Activated CD4-positive, alpha-beta T cell treated with anti-CD3 and anti-CD28 coated beads for 48 hours (primary cell): ENCODE results near the gene SPON2.

Experiments
- DNase-seq: peaks from one replicate; pipeline ENCODE4 v3.0.0-alpha.2; 2020

The SPON2 gene

DNA sequence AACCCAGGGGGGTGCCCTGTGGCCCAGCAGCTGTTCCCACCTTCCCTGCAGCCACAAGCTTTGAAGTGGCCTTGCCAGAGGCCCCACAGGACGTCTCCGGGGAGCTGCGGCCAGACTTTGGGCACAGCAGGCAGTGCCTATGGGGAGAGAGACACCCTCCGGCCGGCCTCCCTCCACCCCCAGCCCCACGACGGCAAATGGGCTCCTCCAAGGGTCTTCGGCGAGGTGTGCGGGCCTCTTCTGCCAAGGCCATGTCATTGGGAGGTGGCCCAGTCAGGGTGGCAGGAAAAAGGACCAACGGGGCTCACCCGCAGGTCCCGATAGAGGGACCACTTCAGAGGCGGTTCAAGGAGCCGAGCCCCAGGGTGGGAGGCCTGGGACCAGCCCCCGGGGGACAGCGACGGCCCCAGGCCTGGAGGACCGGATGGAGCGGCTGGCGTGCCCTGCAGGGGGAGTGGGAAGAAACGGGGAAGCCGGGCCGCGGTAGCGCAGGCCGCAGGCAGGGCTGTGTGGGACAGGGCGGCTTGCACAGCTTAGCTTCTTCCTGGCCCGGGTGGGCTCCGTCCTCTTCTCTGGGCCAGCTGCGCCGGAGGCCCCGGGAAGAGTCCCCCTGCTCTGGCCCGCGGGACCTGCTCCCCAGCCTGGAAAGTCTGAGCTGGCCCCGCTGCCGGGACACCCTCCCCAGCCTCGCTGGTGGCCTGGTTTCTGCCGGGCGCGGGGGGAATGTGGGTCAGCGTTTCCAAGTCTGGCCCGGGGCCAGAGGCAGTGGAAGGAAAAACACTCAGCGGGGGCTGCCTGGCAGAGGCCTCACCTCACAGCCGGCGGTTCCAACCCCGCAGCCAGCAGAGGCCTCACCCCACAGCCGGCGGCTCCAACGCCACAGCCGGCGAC, 21.9 kb upstream of the SPON2 start:
- peak; percentile 2 for DNase-seq

DNA sequence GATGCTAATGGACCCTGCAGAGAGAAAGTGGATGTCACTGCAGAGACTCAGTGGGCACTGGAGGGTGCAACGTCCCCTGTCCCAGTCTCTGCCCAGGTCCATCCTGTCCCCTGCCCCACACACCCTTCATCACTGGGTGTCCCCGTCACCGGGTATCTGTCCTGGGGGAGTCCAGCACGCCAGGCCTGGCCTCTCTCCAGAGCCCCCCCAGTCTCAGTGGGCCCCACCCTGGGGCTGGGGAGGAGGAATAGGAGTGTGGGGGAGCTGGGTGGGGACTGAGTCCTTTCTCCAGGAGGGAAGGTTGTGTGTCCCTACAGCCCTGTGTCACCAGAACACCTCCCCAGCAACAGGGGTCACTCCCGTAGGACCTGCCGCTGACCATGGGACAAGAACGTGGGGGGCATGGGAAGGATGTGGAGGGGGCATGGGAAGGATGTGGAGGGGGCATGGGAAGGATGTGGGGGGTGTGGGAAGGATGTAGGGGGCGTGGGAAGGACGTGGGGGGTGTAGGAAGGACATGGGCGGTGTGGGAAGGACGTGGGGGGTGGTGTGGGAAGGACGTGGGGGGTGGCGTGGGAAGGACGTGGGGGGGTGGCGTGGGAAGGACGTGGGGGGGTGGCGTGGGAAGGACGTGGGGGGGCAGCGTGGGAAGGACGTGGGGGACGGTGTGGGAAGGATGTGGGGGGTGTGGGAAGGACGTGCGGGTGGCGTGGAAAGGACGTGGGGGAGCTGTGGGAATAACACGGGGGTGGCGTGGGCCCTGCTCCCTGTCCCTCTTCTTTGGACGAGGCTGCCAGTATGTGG, 21.0 kb upstream of the SPON2 start:
- peak; percentile 1 for DNase-seq

DNA sequence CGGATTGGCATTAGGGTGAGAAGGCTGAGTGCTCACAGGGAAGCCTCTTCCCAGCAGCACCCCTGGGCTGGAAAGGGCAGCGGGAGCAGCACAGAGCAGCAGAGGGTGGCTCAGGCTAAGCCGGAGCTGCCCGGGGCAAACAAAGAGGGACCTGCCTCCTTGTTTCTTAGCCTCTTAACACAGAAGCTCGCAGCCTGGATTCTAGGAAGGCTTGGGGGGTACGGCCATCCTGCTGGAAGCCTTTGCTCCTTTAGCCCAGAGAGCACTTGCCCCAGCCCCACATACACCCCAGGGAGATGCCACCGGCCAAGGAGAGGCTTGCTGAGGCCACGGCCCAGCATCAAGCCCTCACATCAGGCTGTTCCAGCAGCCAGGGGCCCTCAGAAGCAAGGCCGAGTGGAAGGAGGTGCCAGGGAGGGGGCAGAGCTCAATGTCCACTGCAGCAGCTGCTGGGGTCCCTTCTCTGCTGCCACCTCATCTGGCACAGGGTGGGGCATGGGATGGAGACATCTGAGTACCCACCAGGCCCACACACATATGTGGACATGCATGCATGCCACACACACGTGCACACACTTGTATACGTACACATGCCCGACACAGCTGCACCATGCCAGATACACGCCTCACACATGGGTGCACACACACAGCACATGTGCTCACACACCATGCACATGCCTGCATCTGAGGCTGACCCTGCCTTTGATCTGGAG, 20.3 kb upstream of the SPON2 start:
- peak; percentile 2 for DNase-seq

DNA sequence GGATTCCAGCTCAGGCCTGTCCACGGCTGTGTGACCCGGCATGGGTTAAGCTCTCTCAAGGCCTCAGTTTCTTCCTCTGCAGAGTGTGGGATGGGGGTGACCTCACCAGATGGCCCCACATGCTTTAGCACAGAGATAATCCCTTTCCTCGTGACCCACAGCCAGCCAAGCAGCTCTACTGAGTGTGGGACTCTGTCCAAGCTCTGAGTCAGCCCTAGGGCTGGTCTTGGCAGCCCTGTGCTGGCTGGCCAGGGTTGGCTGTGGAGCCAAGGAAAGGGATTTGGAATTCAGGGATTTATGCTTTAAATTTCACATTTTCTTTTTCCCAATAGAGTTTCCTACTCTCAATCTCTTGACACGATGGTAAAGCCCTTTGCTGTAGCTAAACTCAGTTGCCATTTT, 19.7 kb upstream of the SPON2 start:
- peak; percentile 1 for DNase-seq

DNA sequence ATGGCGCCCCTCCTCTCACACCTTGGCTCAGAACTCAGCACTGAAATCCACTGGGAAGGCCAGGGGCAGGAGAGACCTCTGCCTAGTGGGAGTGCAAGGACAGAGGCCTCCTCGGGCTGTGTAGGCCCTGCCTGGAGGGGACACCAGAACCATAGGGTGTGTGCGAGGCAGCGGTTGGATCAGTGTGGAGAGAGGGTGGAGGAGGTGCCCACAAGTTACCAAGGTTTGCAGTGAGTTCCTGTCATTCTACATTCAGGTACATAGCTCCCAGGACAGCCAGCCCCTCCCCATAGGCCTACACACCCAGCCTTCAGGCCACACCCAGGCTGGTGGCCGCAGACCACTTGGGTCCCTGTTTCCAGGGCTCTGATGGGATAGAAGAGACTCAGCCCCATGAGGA, 19.2 kb upstream of the SPON2 start:
- peak; percentile 1 for DNase-seq

DNA sequence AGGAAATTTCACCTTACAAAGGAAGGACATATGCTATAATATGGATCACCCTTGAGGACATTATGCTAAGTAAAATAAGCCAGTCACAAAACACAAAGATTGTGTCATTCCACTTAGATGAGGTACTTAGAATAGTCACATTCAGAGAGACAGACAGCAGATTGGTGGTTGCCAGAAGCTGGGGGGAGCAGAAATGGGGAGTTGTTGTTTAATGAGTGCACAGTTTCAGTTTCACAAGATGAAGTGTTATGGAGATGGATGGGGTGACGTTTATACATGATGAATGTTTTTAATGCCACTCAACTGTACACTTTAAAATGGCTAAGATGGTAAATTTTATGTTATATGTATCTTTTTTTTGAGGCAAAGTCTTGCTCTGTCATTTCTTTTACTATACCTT, 14.8 kb upstream of the SPON2 start:
- DNase-seq: peak; percentile 49

DNA sequence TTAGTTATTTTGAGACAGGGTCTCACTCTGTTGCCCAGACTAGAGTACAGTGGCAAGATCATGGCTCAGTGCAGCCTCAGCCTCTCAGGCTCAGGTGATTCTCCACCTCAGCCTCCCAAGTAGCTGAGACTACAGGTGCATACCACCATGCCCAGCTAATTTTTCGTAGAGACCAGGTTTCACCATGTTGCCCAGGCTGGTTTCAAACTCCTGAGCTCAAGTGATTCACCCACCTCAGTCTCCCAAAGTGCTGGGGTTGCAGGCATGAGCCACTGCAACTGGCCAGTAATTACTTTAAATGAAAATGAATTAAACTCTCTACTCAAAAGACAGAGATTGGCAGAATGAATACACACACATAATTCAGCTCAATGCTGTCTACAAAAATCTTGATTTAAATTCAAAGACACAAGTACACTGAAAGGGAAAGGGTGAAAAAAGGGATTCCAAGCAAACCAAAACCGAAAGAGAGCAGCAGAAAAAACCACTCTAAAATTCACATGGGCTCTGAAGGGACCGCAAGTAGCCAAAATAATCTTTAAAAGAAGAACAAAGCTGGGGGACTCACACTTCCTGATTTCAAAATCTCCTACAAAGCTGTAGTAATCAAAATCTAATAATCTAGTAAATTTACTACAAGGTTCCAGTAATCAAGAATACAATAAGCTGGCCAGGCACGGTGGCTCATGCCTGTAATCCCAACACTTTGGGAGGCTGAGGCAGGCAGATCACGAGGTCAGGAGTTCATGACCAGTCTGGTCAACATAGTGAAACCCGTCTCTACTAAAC, 11.8 kb upstream of the SPON2 start:
- no peak for DNase-seq

DNA sequence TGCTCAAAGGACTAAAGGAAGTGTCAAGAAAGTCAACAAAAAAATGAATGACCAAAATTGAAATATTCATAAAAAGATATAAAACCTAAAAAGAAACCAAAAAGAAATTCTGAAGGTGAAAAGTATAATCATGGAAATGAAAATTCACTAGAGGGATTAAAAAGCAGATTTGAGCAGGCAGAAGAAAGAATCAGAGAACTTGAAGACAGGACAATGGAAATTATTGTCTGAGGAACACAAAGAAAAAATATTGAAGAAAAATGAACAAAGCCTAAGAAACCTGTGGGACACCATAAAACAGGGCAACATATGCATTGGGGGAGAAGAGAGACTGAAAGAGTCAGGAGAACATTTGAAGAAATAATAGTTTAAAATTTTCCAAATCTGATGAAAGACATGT, 9.9 kb upstream of the SPON2 start:
- no peak for DNase-seq

DNA sequence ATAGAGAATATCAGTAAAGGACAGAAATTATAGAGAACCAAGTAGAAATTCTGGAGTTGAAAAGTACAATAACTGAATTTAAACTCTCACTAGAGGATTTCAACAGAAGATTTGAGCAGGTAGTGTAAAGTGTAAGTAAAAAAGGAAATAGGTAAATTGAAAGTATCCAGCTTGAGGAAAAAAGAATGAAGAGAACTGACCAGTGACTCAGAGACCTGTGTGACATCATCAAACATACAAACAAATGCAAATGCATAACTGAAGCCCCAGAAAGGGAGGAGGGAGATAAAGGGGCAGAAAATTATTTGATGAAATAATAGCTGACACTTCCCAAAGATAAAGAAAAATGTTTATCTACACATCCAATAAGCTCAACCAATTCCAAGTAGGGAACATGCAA, 8.3 kb upstream of the SPON2 start:
- no peak for DNase-seq

DNA sequence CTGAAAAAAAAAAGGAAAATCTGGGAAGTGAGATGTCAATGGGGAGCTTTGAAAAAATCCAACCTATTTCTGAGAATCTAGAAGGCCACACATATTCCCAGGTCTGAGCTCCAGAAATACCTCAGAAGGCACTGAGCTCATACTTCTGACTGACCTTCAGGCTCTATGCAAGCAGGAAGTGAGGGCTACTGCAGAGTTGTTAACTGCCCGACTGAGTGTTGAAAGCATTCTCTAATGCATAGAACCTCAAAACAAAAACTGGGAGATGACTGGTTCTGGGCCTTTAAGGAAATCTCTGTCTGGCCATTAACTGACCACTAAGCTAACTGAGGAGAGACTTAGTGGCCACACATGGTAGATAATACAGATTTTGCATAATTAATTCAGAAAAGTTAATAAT, 7.6 kb upstream of the SPON2 start:
- no peak for DNase-seq

DNA sequence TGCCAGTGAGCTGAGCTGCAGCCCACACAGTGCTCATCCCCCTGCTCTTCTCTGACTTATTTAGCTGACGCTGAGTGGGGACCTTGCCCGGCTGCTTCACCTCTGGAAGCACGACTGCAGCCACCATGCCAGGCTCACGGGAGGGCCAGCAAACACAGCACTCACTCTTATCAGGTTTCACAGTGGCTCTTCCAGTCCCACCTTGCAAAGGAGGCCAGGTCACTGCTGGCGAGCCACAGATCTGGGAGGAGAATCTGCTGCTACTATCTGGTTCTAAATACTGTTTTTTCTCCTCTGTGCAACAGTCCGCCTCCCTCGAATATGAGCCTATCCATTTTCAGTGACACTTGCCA, 6.7 kb upstream of the SPON2 start:
- DNase-seq: no peak

DNA sequence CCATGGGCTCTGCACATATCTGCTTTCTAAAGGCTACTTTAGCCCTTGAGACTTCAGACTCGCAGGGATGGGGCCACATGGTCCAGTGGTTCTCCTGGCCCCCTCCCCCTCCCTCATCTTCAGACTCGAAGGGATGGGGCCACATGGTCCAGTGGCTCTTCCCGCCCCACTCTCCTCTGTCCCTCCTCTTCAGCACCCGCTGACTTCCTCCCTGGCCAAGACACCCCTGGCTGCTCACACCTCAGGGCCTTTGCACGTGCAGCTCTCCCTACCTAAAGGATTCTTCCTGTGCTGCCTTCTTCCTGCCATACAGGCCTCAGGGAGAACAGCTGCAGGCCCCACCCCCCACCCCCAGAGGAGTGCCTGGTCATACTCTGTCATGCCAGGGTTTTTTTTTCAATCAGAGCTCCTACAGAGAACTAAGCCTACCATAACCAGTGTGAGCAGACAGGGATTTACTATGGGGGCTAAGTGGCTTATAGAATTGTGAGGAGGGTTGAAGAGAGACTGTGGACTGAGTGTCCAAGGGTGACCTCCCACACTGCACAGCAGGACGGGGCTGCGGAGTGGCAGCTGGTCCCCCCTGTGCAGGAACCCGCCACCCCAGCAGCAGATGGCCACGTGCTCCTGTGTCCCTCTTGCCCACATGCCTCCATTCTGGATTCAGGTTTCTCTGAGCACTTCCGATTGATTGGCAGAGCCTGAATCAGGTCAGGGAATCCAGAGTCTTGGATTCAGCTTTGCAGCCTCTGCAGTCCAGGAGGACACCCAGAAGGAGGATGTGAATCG, 6.1 kb upstream of the SPON2 start:
- no peak for DNase-seq

DNA sequence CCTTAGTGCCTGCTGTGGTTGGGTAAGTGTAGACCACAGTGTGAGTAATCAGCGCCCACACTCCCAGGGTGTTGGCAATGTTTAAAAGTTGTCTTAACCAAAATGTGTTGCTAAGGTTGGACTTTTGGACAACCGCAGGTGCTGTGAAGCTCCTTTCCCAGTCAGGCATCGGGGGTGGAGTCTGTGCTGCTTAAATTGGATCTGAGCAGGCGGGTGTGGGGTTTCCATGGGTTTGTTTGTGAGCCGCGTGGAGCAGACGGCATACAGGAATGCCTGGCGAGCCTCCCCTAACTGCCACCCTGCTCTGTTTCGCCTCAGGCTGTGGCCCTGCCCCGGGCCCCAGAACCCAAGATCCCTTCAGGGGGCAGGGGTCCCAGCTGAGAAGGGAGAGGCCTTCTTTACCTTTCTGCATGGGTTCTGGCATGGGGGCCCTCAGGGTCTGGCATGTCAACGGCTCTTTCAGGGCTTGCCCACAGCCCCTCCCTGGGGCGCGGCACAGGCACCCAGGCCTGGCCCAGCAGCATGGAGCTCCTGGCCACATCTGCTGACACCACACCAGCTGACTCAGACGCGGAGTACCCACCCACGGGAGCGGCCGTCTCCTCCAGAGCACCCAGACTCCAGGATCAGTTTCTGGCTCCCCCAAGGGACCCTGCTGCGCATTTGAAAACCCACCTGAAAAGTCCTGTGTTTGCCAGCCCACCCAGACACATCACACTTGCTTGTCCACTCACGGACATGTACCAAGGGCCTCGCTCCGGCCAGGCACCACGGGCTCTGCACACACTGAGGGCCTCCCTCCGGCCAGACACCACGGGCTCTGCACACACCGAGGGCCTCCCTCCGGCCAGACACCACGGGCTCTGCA, 5.1 kb upstream of the SPON2 start:
- DNase-seq: no peak

DNA sequence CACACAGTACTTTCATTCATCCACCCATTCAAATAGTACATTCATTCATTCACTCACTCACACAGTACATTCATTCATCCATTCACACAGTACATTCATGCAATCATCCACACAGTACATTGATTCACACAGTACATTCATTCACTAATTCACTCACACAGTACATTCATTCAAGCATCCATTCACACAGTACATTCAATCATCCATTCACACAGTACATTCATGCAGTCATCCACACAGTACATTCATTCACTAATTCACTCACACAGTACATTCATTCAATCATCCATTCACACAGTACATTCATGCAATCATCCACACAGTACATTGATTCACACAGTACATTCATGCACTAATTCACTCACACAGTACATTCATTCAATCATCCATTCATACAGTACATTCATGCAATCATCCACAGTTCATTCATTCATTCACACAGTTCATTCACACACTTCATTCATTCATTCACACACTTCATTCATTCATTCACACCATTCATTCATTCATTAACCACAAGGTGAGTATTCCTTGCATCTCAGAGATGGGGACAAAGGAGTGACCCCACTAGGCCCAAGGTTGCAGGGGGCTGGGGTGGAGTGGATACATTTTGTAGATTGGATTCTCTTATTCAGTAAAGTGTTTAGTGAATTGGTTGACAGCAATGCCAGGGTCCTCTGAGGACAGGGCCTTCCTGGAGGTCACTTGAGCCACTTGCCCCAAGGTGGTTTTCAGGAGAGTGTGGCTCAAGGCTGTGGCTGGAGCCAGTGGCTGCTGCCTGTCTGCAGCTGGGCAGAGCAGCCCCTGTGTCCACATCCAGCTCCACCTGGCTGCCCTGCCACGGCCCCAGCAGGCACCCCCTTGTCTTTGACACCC, 4.3 kb upstream of the SPON2 start:
- no peak for DNase-seq

DNA sequence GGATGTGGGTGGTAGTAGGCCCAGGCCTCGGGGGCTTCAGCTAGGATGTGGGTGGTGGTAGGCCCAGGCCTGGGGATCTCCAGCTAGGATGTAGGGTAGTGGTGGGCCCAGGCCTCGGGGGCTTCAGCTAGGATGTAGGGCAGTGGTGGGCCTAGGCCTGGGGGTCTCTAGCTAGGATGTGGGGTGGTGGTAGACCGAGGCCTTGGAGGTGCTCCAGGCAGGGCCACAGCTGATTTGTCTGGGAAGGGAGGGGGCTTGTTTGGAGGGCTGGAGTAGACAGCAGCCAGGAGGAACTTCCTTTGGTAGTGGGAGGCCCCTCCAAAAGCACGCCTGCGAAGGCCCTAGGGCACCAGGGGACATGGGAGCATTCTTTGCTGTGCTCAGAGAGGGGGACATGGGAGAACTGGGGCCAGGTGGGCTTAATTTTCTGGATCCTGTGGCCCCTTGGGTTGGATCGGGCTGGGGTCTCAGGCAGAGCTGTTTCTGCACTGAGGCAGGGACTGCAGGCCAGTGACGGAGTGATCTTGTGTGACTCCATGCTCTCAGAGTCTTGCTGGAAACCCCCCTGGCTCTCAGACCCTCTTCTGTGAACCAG, 3.3 kb upstream of the SPON2 start:
- no peak for DNase-seq

DNA sequence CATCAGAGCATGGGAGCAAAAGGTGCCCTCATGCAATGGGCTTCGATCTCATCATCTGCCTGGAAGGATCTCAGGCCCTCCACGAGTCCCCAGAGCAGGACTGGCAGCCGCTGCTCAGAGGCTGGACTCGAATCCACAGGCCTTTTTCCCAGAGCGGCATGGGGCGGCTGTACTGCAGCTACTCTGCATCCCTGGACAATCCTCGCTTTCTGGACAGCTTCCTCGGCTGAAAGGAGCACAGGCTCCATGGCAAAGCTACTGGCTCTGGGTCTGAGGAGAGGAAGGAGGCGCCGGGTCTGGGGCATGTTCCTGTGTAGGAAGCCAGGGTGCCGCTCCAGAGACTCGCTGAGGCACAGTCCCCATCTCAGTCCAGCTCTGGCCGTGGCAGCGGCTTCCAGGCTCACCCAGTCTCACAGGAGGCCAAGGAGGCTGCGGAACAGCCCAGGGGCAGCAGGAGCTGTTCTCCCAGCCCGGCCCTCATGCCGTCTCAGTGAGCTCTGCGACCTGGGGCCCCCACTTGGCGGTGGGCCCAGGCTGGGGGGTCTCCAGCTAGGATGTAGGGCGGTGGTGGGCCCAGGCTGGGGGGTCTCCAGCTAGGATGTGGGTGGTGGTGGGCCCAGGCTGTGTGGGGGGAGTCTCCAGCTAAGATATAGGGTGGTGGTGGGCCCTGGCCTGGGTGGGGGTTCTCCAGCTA, 2.7 kb upstream of the SPON2 start:
- no peak for DNase-seq

DNA sequence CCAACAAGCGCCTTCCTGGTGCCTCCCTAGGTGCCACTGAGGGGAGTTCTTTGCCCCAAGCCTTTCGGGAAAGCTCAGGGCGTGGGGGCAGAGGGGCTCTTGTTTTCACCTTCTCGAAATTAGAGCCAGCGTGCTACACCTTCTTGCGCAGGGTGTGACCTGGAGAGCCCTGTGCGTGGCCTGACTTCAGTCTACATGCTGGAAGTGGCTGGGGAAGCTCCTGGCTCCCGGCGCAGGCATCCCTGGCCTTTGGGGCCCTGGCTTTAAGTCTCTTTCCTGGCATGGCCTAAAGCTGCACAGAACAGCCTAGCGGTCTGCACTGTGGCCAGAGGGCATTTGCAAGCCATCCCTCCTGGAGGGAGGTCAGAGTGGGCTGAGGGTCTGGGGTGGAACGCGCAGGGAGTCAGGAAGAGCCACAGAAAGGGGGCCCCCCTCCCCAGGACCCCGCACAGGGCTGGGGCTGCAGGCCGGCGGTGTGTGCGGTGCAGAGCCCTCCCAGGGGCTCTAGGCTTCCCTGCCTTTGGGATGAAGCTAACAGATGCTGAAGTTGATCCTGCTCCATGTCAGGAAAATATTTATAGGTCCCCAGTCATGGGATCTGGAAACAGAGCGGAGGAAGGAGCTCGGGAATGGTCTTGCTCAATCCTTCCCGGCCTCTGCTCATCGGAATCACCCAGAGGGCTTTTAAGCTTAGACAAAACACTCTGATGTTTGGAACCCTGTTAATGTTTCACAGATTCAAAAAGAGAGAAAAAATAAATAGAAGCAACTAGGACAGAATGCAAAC, 781 bp upstream of the SPON2 start:
- no peak for DNase-seq
